Neural progenitor cell (in vitro differentiated cells): ENCODE measurements around the gene ACO2.

ENCODE experiments used
- EZH2phosphoT487 ChIP-seq: fragments of 200-600 bp; sonication (generic); IDR thresholded peaks from 2 replicates; pipeline ENCODE4 v1.6.1; 2017; ENCODE audit warnings: antibody characterized with exemption
- TF ChIP-seq, protein P1 (sequence below): fragments of 200-600 bp; sonication (generic); IDR thresholded peaks from 2 replicates; pipeline ENCODE4 v1.5.1; 2017; ENCODE audit warnings: antibody characterized with exemption, mild to moderate bottlenecking

DNA sequence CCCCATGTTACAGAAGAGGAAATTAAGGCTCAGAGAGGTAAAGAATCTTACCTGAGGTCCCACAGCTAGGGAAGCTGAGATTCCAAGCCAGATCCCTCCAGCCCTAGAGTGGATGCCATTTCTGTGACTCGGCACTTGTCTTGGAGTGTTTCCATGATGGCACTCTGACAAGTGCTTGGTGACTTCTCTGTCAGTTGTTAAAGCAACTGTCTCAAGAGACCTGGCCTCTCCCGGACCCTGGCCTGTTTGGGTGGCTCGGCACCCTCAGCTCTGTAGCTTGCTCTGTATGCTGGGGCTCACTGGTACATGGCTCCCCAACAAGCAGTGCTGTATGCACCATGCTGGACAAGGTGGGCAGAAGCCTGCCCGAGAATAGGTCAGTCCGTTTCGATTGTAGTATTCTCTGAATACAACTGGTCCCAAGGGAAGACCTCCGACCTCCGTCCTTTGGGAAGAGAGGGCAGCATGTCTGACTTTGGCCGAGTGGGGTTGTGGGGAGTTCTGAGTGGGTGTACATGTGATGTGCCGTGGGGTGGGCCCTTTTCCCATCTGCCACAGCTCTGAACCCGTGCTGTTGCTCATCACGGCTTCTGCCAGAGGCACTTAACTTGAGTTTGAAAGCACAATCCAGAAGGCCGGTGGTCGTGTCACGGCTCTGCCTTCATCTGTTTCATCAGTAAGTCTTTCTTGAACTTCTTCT, 12.4 kb downstream of the ACO2 start:
- TF ChIP-seq, protein P1, sequence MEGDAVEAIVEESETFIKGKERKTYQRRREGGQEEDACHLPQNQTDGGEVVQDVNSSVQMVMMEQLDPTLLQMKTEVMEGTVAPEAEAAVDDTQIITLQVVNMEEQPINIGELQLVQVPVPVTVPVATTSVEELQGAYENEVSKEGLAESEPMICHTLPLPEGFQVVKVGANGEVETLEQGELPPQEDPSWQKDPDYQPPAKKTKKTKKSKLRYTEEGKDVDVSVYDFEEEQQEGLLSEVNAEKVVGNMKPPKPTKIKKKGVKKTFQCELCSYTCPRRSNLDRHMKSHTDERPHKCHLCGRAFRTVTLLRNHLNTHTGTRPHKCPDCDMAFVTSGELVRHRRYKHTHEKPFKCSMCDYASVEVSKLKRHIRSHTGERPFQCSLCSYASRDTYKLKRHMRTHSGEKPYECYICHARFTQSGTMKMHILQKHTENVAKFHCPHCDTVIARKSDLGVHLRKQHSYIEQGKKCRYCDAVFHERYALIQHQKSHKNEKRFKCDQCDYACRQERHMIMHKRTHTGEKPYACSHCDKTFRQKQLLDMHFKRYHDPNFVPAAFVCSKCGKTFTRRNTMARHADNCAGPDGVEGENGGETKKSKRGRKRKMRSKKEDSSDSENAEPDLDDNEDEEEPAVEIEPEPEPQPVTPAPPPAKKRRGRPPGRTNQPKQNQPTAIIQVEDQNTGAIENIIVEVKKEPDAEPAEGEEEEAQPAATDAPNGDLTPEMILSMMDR = no peak
- TF ChIP-seq EZH2phosphoT487 = no peak
